MM.1S (cell line): ENCODE results near the gene IL22RA2.
"Not testable (repeated sequence)": the region's sequence is repeated elsewhere in the genome, so short reads cannot be mapped to it uniquely, and the experiment has no call there.

Source experiments
- CTCF ChIP-seq: fragments of 300-600 bp; sonication (generic); IDR thresholded peaks from 2 replicates; pipeline ENCODE4 v1.5.1; 2016; ENCODE audit warnings: antibody characterized with exemption, low read length, mixed read lengths
- EZH2 ChIP-seq: fragments of 300-600 bp; sonication (generic); optimal IDR thresholded peaks from 2 replicates; pipeline ENCODE3; 2017; ENCODE audit warnings: low read depth, mild to moderate bottlenecking, antibody characterized with exemption, low read length, mixed read lengths
- EZH2phosphoT487 ChIP-seq: fragments of 300-600 bp; sonication (generic); IDR thresholded peaks from 2 replicates; pipeline ENCODE4 v1.6.1; 2018; ENCODE audit warnings: antibody characterized with exemption, low read length

- TF ChIP-seq CTCF, EZH2, EZH2phosphoT487: not testable (repeated sequence)
Observed at GRCh38 chr6:137215630-137216029, 42.2 kb upstream of the IL22RA2 start.
